Fibroblast of villous mesenchyme (primary cell): ENCODE results near the gene EXOC3L4. TPM values are rescaled to one million over a fixed set of nuclear protein-coding genes. Genes with fewer than 3 reads are reported as not detected.

Experiments
- DNase-seq: peaks from one replicate; pipeline ENCODE4 v3.0.0-alpha.2; 2010; ENCODE audit warnings: low read depth
- H3K4me3 ChIP-seq: 2 replicates; pipeline ENCODE4 v1.5.1; 2011; ENCODE audit warnings: low read depth, mild to moderate bottlenecking, low read length
- total RNA-seq: library from RNA; depleted of rRNA; stranded (reverse); fragments of >200 nt; gene quantifications from 2 replicates; pipeline ENCODE4 v1.2.3, GENCODE V29; 2012
- TF ChIP-seq, protein P1 (sequence below): IDR thresholded peaks from 2 replicates; pipeline ENCODE4 v1.5.1; 2012; ENCODE audit warnings: low read depth, mild to moderate bottlenecking, low read length; ENCODE audit not compliant: insufficient read depth

EXOC3L4 gene
- total RNA-seq, 1 donor = not detected

DNA sequence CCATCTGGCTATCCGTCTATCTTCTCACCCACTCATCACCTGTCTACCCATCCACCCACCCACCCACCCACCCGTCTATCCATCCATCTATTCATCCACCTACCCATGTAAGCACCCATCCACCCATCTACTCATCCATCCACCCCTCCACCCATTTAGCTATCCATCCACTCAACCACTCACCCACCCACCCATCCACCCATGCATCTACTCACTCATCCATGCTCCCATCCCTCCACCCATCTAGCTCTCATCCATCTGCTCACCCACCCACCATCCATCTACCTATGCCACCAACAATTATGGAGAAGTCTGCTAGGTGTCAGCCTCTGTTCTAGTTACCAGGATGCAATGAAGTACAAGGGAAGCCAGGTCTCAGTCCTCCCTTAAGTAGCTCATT is 39.9 kb downstream of the EXOC3L4 start:
- no peak overlapping the region for H3K4me3 ChIP-seq
- TF ChIP-seq, protein P1, sequence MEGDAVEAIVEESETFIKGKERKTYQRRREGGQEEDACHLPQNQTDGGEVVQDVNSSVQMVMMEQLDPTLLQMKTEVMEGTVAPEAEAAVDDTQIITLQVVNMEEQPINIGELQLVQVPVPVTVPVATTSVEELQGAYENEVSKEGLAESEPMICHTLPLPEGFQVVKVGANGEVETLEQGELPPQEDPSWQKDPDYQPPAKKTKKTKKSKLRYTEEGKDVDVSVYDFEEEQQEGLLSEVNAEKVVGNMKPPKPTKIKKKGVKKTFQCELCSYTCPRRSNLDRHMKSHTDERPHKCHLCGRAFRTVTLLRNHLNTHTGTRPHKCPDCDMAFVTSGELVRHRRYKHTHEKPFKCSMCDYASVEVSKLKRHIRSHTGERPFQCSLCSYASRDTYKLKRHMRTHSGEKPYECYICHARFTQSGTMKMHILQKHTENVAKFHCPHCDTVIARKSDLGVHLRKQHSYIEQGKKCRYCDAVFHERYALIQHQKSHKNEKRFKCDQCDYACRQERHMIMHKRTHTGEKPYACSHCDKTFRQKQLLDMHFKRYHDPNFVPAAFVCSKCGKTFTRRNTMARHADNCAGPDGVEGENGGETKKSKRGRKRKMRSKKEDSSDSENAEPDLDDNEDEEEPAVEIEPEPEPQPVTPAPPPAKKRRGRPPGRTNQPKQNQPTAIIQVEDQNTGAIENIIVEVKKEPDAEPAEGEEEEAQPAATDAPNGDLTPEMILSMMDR = no peak
- no peak for DNase-seq

DNA sequence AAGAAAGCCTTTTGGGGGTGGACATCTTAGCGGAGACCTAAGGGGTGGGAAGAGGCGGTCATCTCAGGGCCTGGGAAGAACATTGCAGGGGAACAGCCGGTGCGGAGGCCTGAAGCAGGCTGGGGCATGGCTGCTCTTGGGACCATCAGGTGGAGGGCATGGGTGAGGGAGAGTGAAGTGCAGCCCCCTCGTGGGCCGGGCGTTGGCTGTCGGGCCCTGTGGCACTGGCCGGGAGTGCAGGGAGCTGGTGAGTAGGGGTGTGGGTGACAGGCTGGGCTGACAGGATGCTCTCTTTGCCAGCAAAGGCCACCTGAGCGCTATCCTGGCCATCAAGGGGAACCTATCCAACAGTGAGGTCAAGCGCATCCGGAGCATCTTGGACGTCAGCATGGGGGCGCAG is 40.4 kb downstream of the EXOC3L4 start:
- H3K4me3 ChIP-seq = no peak overlapping the region
- DNase-seq = no peak
- TF ChIP-seq, protein P1 = no peak

DNA sequence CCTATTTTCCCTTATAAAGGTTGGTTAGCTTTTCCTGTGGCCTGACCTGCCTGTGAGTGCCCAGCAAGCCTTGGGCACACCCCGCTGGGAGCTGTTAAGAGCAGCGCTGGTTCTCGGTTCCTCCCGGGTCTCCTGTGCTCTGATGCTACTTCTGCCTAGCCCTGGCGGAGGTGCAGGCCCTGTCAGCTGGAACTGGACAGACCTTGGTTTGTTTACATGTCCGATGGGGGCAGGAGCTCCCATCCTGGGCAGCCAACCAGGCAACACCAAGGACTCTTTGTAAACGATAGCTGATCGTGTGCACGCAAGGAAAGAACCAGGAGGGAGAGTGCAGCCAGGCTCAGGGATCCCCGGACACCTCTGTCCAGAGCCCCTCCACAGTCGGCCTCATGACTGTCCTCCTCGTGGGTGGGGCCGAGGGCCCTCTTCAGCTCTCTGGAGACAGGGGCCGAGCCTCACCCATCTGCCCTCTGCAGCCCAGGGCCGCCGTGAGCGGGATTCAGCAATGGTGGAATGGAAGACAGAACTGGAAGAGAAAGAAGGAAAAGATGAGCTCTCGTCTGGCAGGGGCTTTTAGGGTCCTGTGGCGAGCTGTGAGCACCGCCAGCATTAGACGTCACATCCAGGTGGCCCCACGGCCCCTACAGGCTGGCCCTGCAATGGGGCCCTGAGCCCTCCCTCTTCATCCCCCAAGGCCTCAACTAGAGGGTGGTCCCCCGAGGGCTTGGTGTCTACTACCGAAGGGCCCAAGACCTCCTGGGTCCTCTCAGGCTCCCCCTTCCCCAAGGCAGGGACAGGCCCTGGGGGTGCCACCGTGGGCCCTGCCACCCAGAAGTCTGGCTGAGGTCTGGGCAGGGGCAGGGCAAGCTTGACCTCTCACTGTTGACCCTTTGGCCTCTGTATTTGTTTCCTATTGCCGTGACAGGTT is 41.1 kb downstream of the EXOC3L4 start:
- TF ChIP-seq, protein P1 = no peak
- H3K4me3 ChIP-seq = no peak overlapping the region
- DNase-seq = no peak

DNA sequence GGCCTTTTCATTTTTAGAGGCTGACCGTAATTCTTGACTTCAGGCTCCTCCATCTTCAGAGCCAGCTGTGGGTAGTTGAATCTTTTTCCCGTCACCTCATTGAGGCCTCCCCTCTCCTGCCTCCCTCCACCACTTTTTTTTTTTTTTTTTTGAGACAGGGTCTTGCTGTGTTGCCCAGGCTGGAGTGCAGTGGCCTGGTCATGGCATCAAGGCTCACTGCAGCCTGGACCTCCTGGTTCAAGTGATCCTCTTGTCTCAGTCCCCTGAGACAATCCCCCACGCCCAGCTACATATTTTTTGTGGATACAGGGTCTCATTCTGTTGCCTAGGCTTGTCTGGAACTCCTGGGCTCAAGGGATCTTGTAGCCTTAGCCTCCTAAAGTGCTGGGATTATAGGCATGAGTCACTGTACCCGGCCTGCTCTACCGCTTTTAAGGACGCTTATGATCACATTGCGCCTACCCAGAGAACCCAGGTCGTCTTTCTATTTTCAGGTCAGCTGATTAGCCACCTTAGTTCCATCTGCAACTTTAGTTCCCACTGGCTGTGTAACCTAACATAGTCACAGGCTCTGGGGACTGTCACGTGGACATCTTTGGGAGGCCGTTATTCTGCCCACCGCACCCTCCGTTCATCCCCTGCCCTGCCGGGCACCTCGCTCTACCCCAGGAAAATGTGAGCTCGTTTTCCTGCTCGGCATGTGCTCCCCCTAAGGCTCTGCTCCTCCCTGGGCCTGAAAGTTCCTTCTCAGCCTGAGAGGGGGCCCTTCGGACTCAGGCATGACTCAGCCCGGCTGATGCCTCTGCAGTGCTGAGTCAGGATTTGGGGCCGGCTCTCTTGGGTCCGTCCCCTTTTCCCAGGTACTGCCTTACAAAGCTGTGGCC is 42.1 kb downstream of the EXOC3L4 start:
- no peak overlapping the region for H3K4me3 ChIP-seq
- peak; percentile 85 for DNase-seq
- TF ChIP-seq, protein P1 = no peak

DNA sequence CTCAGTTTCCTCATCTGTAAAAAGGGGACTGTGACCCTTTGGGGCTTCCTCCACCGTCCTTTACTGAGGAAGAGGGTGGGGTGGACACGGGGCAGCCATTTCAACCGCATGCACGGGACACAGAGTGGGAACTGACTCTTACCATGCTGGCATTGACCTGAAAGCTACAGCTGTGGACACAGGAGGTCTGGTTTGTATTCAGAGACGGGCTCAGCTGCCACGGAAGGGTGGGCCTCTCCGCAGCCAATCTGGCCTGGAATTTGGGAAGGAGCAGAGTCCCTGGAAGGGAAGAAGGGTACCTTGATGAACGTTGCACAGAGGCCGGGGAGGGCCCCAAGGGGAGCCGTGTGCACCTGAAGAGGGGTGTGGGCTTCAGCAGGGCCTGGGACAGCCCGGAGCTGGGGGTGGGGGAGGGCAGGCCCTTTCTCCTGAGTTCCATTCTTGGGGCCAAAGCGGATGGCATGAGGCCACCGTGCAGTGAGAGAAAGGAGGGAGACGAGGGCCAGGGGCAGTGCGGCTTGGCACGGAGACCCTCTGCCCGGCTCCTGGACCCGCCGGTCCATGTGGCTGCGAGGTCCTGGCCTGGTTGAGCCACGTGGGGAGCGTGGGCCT is 43.3 kb downstream of the EXOC3L4 start:
- TF ChIP-seq, protein P1 = no peak
- H3K4me3 ChIP-seq = no peak overlapping the region
- DNase-seq = no peak

DNA sequence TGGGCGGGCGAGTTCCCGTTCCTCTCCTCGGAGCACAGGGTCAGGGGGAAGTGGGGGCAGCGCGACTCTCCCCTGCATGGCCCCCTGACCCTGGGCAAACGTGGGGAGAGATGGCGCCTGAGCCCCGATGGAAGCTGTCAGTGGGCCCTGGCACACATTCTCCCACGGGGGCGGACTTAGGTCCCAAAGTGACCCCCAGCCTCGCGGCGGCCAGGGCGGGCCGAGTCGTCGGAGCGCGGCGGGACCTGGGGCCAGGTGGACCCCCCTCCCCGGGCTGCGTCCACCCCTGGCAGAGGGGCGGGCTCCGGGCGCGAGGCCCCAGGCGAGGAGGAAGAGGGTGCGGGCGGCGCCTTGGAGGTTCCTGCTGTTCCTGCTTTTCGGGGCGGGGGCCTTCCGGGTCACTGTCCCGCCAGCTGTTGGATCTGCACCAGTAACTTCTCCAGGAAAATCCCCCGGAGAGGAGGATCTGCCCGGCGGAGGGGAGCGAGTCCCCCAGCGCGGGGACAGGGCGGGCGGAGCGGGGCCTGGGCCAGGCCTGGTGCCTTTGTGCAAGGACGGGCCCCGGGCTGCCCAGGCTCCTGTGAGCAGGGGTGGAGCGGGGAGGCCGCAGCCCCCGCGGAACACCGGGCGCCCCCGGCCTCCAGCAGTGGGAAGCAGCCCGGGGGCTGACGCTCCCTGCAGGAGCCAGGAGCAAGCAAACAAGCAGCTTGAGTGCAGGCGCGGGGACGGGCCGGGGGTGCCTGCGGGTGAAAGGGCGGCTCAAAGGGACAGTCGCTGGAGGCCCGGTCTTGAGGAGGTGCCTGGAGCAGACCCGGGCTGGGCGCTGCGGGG is 44.0 kb downstream of the EXOC3L4 start:
- no peak overlapping the region for H3K4me3 ChIP-seq
- TF ChIP-seq, protein P1 = no peak
- DNase-seq = no peak
